Activated effector memory CD4-positive, alpha-beta T cell treated with anti-CD3 and anti-CD28 coated beads, Interleukin-2, amount 50 U/mL, for 16 hours (primary cell): Measurements from ENCODE around the gene ZNF593.

ENCODE experiments used
- DNase-seq: peaks from one replicate; pipeline ENCODE4 v3.0.0-alpha.2; 2020

Gene ZNF593

GRCh38 chr1:26213335-26213905 lies 43.7 kb downstream of the ZNF593 start:
- DNase-seq: peak; percentile 16

- no peak for DNase-seq
Observed at GRCh38 chr1:26215246-26215645, 45.5 kb downstream of the ZNF593 start.

- DNase-seq: no peak
Observed at GRCh38 chr1:26218906-26219494, 49.3 kb downstream of the ZNF593 start.
